NCI-H2227 (cell line): ENCODE measurements around the gene HMX2.

Experiments used
- DNase-seq: peaks from one replicate; lab custom pipeline; 2025; ENCODE audit not compliant: unreplicated experiment; lab: John Stamatoyannopoulos, UW

HMX2 gene

DNA sequence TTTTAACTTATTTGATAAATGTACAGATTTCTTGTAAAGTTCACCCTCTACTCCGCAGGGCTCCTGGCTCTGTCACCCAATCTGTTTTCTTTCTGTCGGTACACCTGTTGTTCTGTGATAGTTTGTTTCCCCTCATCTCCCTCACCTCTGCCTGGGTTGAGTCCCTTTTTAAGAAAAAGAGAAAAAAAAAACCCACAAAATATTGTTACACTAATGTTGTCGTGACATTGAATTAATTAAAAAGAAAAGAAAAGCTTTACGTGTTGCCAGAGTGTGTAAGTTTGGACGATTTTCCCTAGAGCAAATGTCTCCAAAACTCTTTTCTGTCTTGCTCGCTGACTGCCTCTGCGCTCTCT, 8.8 kb upstream of the HMX2 start:
- DNase-seq: no peak

DNA sequence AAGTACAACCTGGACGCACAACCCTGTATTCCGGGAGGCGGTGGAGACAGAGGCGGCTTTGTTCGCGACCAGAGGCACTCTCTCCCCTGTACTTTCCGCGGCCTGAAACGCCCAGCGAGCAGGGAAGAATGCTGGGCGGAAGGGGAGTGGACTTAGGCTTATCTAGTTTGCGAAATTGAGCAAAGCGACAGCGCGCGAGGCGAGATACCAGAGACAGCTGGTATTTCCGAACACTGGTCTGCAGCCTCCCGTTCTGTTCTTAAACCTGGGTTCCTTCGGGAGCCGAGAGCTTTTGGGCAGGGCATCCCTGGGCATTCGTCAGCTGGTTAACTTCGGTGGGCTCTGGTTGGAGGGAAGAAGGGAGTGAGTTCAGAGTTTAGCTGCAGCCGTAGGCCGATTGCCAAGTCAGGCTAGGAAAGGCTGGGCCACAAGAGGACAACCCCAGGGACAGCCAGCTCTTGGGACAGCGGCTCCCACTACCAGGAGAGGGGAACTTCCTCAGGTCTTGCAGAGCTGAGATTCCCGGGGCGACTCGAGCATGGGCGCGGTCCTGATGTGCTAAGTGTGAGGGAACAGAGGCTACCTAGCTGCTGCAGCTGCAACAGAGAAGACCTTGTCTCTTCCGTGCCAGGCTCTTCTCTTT, 8.3 kb upstream of the HMX2 start:
- peak; percentile 32 for DNase-seq

DNA sequence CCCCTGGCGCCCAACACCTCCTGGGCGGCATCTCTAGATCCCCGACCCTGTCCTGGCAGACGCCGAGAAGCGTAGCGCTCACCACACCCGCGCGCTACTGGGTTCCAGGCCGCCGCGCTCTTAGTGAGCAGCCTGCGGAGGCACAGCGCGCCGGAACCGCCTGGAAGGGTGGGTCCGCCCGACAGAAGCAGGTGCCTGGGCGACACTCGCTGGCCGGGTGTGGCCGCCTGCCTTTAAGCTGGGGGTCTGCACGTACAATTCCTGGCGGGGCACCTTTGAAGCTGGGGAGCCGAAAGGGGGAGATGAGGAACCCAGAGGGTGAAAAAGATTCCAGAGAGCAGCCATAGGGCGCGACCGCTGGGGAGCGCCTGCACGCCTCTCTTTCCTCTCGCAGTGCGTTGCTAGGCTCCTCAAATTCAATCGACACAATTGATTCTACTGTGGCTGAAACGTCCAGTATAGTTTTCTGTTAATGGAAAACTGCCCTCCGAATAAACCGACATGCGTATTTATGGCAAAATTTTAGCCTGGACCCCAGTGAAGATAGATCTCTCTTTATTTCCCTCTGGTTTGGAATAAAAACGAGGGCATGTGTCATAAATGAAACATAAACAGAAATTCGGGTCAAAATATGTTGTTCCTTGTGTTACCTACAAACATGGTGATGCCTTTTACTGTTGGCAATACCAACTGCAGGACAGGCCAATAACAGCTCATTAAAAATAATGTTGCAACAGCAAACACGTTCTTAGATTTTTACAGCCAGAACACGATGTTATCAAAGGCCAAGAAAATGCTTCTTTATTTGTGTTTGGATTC, 7.6 kb upstream of the HMX2 start:
- DNase-seq: peak; percentile 25

DNA sequence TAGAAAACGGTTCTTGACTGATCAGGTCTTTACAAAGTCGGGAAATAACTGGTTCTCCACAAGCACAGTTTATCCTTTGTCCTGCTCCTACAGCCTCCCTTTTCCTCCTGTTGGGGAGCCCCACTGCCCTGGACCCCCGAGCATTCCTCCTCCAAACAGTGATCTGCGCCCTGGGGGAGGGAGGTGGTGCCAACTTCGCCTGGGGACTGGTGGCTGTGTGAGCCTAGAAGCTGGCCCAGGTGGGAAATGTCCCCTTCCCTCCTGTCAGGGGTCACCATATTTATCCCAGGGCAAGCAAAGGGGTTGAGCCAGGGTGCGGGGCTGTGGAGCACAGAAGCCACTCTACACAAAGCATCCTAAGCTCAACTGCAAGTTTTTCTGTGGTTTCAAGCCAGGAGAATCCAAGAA, 6.9 kb upstream of the HMX2 start:
- DNase-seq: no peak

DNA sequence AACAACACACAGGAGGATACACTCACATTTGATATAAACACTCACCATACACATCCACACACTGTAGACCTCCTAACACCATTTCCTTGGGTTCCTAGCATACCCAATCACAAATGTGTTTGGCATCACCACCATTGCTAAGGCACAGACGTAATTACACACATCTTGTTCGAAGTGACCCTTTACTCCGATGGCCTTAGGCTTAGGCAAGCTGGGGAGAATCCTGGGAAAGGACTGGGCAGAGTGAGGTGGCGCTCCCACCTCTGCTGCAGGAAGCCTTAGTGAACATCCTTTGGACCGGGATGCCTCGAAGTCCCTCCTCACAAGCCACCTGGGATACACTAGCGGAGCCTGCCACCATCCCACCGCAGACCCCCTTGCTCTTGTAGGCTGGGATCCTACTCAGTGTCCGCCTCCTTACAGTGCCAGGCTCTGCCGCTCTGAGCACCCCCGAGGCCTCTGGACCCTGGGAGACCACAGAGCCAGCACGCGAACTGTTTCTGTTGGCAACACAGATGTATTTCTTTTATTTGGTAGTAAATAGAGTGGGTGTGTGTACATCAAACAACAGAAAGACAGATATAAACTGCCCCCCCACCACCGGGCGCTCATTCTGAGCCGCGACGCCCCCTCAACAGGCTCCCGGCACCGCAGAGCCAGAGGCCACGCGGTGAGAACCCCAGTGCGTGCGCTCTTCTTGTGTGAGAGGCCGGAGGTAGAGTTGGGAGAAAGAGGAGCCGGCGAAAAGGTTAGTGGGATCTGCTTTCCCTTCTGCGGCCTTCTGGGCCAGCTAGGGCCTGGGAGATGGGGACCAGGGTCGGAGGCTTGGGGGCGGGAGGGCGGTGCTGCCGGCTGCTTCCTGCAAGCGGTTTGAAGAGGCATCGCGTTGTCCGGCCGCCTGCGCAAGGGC, 5.9 kb upstream of the HMX2 start:
- DNase-seq: no peak

DNA sequence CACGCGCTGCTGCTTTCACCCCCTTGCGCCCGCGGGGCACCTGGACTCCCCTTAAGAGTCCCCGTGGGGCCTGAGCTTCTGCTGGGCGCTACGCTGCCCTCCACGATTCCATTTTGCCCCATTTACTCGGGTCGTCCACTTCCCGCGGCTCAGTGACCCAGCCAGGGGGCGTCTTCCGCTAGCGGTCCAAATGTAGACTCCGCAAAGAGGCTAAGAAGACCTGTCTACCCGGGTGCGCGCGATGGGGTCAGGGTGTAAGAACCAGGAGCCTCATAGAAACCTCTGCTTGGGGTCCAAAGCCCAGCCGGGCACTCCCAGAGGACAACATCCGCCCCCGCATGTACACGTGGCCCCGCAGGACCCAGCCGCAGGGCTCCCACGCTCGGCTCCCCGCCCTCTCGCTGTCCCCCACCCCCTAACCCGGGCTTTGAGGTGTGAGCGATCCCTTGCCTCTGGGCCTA, 5.2 kb upstream of the HMX2 start:
- DNase-seq: no peak

DNA sequence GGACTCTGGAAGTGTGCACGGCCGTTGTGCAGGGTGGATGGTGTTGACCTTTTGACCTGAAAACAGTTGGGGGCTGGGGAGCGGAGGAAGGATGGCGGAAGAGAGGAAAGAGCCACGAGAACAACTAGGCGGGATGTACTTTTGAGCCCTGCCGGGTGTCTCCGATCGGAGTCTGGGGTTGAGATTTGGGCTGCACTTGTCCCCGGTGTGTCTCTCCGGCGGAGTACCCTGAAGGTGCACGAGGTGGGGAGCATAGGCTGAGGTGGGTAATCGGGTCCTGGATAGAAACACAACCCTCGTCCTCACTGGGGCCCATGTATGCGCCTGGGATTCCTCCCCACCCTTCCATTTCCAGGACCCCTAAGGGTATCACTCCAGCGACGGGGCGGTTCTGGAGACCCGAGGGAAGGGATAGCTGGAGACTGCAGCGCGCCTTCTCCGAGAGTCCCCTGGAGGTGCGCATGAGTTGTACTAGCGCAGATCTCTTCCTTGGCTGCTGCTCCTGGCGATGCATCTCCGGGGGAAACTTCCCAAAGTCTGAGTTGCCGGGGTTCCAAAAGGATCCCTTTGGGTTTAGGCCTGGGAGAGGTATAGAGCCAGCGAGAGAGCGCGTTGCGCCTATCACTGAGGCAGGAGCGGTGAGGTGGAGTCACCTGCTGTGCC, 4.6 kb upstream of the HMX2 start:
- DNase-seq: no peak

DNA sequence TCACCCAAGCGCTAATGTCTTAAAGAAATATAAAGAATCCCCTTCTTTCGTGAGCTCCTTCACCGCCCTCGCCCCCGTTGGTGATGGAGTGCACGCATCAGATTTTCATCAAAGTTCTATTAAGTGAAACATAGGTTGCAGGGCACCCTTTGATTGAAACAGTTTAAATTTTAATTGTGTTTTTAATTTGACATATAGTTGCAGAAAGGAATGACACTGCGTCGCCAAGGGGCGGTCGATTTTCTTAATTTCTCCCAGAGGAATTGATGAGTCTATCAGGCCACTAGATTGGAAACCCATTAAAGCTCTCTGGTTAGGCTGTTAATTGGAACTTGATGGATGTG, 4.1 kb upstream of the HMX2 start:
- no peak for DNase-seq

DNA sequence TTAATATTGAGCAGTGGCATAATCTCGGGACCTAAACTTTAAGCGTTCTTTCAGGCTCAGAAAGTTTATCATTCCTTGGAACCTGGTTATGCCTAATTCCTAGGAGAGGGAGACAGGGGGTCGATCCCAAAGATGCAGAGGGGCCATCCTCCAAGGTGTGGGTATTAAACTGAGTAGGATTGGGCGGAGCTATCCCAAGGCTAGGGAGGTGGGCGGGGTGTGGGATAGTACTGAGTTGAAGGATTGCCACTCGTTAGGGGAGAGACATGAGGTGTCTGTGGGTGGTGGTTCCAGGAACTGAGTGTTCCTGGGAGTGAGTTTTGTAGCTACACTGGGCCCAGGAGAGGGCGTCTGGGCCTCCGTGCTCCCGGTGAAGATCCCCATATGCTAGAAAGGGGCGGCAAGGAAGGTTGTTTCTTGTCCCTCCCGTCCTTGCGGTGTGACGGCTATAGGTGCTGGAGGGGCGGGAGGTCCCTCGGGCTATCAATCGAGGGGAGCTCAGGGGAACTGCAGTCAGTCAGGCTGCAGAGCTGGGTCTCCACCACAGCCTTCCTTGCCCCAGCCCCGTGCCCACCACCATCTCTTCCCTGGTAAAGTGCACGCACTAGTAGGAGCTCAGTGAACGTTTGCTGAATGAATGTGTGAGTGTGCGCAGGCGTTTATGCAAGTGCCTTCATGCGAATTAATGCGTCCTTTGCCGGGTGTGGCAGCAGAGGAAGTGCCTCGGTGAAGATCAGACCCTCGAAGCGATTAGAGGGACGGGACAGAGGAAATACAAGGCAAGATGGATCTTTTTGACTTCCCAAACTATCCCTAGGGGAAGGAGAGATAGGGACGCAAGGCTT, 3.0 kb upstream of the HMX2 start:
- no peak for DNase-seq

DNA sequence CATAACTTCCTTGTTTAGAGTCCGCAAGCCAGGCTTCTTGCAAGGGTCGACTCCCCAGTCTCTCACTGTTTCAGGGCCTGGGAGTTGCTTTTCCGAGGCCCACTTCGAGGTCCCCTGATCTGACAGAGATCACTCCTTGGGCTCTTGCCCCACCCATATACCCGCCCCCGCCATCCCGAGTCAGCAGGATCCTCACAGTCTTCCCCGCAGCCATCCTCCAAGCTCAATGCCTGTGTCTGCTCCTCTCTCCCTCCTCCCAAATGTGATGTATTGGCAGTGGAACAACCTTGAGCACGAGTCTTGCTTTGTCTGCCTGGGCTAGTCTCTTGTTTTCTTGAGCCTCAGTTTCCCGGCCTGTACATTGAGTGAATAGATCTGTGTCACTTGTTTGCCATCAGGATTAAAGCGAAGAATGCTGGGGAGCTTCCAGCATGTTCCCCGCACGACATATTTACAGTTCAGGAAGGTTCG, 2.4 kb upstream of the HMX2 start:
- DNase-seq: no peak

DNA sequence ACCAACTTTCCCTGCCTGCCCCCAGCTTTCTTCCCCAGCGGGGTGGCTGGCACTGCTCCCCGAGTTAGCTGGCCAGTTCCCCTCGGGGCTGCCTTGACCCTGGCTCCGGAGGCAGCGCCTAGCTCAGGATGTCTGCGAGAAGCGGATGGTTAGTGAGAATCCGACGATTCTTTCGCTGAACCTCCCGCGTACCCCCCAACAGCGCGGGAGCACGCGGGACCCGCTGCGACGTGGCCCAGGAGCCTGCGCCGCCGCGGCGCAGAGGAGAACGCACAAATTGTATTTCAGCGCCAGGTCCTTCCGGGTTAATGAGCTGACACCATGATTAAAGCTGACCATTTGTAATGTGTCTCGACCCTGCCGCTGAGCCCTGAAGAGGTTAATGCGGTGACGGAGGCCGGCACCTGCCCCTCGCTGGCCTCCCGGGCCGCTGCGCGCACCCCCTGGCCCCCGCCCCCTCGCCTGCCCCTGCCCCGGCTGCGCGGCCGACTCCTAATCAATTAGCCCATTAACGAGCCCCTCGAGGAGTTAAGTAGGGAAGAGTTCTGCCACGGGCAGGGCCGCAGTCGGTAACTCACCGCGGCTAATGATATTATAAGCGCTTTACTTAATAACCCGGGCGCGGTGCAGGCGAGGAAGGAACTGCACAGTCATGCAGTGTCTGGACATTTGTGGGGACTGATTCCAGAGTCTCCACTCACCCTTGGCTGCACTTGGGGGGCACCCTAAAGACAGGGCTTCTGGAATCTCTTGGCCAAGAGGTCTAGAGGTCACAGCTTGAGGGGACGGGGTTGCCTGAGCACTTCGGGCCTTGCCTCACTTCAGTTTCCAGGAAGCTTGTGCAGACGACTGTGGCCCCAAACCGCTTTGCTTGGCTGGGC, 1.7 kb upstream of the HMX2 start:
- DNase-seq: no peak

DNA sequence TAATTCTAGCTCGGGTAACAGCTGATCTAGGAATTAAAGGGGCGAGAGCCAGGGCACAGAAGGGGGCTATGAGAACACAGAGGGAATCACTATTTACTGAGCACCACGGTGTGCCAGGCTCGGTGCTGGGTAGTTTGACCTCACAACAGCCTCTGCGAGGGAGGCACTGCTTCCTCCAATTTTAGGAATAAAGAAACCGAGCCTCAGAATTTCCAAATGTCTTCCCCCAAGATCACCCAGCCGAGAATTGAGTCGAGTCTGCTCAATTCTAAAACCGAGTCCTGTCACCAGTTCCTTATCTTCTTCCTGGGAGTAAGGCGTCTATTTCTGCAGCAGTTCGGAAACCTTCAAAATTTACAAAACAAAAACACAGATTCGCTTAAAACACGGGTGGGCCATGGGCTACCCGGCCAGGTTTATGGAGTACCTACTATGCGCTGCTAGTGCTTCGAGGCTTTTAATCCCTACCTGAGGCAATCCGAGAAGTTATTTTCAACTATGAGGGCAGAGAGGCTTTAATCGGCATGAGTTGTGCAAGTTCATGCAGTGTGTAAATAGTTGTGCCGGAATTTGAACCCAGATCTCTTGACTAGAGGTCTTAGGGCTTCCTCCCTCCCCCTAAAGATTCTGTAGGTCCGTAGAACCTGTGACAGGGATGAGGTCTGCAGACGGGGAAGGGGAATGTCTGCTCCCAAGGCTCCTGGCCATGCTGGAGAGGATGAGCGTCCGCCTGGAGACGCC, 872 bp upstream of the HMX2 start:
- DNase-seq: no peak

DNA sequence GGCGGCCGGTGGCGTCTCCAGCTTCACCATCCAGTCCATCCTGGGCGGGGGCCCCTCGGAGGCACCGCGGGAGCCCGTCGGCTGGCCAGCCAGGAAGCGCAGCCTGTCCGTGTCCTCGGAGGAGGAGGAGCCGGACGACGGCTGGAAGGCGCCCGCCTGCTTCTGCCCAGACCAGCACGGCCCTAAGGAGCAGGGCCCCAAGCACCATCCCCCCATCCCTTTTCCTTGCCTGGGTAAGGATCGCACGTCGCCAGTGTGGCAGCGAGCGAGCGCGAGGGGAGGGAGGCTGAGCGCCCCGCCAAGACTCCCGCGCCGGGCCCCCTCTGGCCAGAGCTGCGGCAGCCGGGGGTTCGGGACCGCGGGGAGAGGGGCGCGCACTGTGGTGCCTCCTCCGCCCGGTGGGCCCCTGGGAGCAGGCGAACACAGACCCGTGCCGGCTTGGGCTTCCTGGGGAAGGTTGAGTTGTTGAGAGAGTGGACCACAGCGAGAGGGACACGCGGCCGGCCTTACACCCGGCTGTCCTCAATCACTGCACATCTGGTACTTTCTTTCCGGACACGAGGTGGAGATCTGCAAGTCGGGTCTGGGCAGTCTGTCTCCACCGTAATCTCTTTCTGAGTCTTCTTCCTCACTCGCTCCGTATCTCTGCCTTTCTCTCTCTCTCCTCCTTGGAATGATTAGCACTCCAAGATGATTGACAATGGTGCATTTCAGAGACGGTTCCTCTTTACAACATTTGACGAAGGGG, 652 bp downstream of the HMX2 start:
- DNase-seq: no peak

DNA sequence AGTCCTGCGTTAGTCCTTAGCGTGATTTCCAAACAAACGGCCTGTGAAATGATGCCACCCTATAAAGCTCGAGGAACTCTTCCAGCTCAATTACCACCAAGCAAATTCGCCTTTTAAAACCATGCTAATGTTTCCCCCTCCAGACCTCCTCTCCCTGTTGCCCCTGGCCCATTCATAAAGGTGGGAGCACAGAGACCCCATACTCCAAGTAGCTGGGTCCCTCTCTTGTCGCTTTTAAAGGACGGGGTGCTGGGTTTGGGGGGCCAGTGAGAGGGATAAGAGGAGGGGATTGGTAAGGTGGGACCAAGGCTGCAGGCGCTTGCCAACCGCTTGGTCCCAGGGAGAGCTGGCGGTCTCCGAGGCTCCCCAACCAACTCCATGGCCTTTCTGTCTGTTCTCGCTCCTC, 1.2 kb downstream of the HMX2 start:
- DNase-seq: no peak

DNA sequence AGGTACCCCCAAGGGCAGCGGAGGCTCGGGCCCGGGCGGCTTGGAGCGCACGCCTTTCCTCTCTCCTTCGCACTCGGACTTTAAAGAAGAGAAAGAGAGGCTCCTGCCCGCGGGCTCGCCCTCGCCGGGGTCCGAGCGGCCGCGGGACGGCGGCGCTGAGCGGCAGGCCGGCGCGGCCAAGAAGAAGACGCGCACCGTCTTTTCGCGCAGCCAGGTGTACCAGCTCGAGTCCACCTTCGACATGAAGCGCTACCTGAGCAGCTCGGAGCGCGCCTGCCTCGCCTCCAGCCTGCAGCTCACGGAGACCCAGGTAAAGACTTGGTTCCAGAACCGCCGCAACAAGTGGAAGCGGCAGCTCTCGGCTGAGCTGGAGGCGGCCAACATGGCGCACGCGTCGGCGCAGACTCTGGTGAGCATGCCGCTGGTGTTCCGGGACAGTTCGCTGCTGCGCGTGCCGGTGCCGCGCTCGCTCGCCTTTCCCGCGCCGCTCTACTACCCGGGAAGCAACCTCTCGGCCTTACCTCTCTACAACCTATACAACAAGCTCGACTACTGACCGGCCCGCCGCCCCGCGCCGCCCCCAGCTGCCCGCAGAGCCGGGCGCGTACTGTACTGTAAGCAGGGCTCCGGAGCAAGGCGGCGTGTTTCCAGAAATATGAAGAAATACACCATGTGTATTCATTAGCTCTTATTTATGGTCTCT, 1.8 kb downstream of the HMX2 start:
- peak; percentile 35 for DNase-seq

DNA sequence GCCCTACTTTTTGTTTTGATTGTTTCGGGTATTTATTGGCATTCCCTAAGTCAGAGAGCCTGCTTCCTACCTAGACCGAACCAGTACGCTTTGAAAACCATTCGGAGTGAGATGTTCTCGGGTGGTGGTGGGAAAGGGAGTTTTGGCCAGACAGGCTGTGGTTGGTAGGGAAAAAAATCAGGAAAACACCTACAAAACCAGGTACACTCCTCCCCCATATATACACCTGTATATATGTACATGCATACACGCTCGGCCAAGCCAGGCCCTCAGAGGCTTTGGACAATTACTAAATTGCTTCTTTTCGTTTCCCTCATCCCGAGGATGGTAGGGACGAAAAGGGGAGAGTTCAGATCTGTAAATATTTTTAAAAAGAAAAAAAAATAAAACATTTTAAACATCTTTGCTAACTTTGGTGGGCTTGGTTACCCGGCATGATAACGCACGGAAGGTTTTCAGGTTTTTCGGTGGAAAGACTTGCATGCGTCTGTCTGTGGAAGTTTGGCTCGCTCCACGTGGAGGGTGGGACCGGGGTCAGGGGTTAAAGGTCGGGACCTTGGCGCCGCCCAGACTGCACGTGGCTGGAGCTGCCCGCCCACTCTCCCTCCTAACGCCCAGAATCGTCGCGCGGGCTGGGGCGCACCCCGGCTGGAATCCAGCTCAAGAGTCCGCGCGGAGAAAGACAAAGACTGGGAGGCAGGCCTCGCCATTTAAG, 2.5 kb downstream of the HMX2 start:
- no peak for DNase-seq
